GM12878 (cell line): ENCODE measurements around the gene CTSW. TPM values are rescaled to one million over a fixed set of nuclear protein-coding genes. Genes with fewer than 3 reads are reported as not detected.
A peak's percentile ranks its signal among the peaks of the same experiment; 100 is the strongest.

Experiments used
- ATAC-seq: fragments of 200-7000 bp; cut with Tn5 transposase; 3 replicates; pipeline ENCODE4 v1.9.1; 2020; ENCODE audit warnings: mild to moderate bottlenecking, moderate library complexity
- BruUV-seq: library from RNA; stranded (reverse); fragments of 400-500 nt; replicated peaks from 2 replicates; lab custom pipeline; 2021; lab: Mats Ljungman, UMichigan
- CTCF ChIA-PET: fragments of 300-600 bp; sonication (Branson Sonifier 250); formaldehyde crosslinking; extraction: SDS; loops from one replicate; lab custom pipeline; 2021; ENCODE audit warnings: inconsistent platforms; lab: Yijun Ruan, JAX
- POLR2A ChIA-PET: fragments of 350-600 bp; formaldehyde crosslinking; extraction: SDS; loops from one replicate; lab custom pipeline; 2021; ENCODE audit warnings: inconsistent platforms; lab: Charles Lee
- RAD21 ChIA-PET: fragments of 300-600 bp; sonication (Branson Sonifier 250); formaldehyde crosslinking; loops from one replicate; lab custom pipeline; 2023; ENCODE audit warnings: antibody characterized with exemption; ENCODE audit not compliant: unreplicated experiment; lab: Charles Lee
- SMC1A ChIA-PET: fragments of 300-600 bp; sonication (Branson Sonifier 250); formaldehyde crosslinking; loops from one replicate; lab custom pipeline; 2023; ENCODE audit not compliant: unreplicated experiment, uncharacterized antibody; lab: Charles Lee
- DNase-seq: peaks from one replicate; pipeline ENCODE4 v3.0.0-alpha.2; 2011; ENCODE audit warnings: low read depth, low spot score
- FAIRE-seq: peaks from 3 replicates; lab custom pipeline; 2011; peaks lifted over from hg19 to GRCh38; lab: Jason Lieb, UNC
- H2AFZ ChIP-seq: 2 replicates; pipeline ENCODE4 v1.6.0; 2011; ENCODE audit warnings: low read depth, low read length, control low read depth; ENCODE audit not compliant: control insufficient read depth
- H3K27ac ChIP-seq: 2 replicates; pipeline ENCODE4 v1.5.1; 2011; ENCODE audit warnings: control low read depth; ENCODE audit not compliant: control insufficient read depth, insufficient read depth
- H3K27me3 ChIP-seq, 2 experiments: replicated peaks in 1 of 2; 2 replicates each; pipeline versions ENCODE4 v1.6.0 to v1.6.1; 2011; ENCODE audit warnings: low read length in 1 of 2; ENCODE audit not compliant: control insufficient read depth in 2 of 2, insufficient read depth in 2 of 2
- H3K36me3 ChIP-seq, 2 experiments: 2 replicates each; pipeline ENCODE4 v1.5.1; 2011; ENCODE audit warnings: low read length in 1 of 2; ENCODE audit not compliant: control insufficient read depth in 2 of 2, insufficient read depth in 2 of 2
- H3K4me1 ChIP-seq: 2 replicates; pipeline ENCODE4 v1.6.1; 2011; ENCODE audit warnings: mild to moderate bottlenecking, low read length, moderate library complexity, mixed read lengths; ENCODE audit not compliant: control insufficient read depth, insufficient read depth
- H3K4me2 ChIP-seq: 2 replicates; pipeline ENCODE4 v1.6.0; 2011; ENCODE audit warnings: control low read depth; ENCODE audit not compliant: control insufficient read depth, insufficient read depth
- H3K4me3 ChIP-seq: fragments of 200-600 bp; sonication (generic); 2 replicates; pipeline ENCODE4 v1.5.1; 2016
- H3K79me2 ChIP-seq: 2 replicates; pipeline ENCODE4 v1.6.0; 2011; ENCODE audit warnings: low read length; ENCODE audit not compliant: control insufficient read depth, insufficient read depth
- H3K9ac ChIP-seq: 2 replicates; pipeline ENCODE4 v1.8.0; 2011; ENCODE audit warnings: low read length, control low read depth, mixed read lengths; ENCODE audit not compliant: control insufficient read depth, insufficient read depth
- H3K9me3 ChIP-seq: replicated peaks from 3 replicates; pipeline ENCODE4 v1.5.1; 2011; ENCODE audit warnings: mild to moderate bottlenecking, low read length; ENCODE audit not compliant: control insufficient read depth, insufficient read depth
- H4K20me1 ChIP-seq: 2 replicates; pipeline ENCODE4 v1.6.0; 2011; ENCODE audit not compliant: control insufficient read depth, insufficient read depth
- EGR1 ChIP-seq, 2 experiments: IDR thresholded peaks; 1 replicate in 1 of 2; 2 replicates in 1 of 2; pipeline ENCODE4 v1.6.1; 2011 to 2012; ENCODE audit warnings: low read depth in 2 of 2, low read length in 2 of 2, borderline replicate concordance in 1 of 2, mild to moderate bottlenecking in 1 of 2, moderate library complexity in 1 of 2
- FOS ChIP-seq: IDR thresholded peaks from 3 replicates; pipeline ENCODE4 v1.6.1; 2011; ENCODE audit warnings: borderline replicate concordance; ENCODE audit not compliant: insufficient read length; ENCODE audit errors: extremely low read depth
- FOXM1 ChIP-seq: IDR thresholded peaks from 2 replicates; pipeline ENCODE4 v1.6.1; 2012; ENCODE audit warnings: low read depth, mild to moderate bottlenecking, inconsistent platforms, low read length, moderate library complexity
- LARP7 ChIP-seq: fragments of 450-650 bp; IDR thresholded peaks from 2 replicates; pipeline ENCODE4 v1.6.1; 2017; ENCODE audit warnings: mild to moderate bottlenecking
- MYC ChIP-seq: IDR thresholded peaks from 2 replicates; pipeline ENCODE4 v1.6.1; 2011; ENCODE audit warnings: mild to moderate bottlenecking, low read length, moderate library complexity, inconsistent platforms; ENCODE audit not compliant: insufficient read depth, insufficient replicate concordance, insufficient read length, severe bottlenecking
- POLR2AphosphoS5 ChIP-seq: IDR thresholded peaks from 2 replicates; pipeline ENCODE4 v1.6.1; 2011; ENCODE audit warnings: mild to moderate bottlenecking, low read length, inconsistent platforms
- RCOR1 ChIP-seq: conservative IDR thresholded peaks from 2 replicates; pipeline ENCODE4 v1.6.1; 2012; ENCODE audit warnings: low read depth, low read length, improper control_type of control experiment
- RELA ChIP-seq: fragments of 450-650 bp; IDR thresholded peaks from 2 replicates; pipeline ENCODE4 v1.8.0; 2014; ENCODE audit warnings: borderline replicate concordance; ENCODE audit not compliant: partially characterized antibody
- RUNX3 ChIP-seq: IDR thresholded peaks from 2 replicates; pipeline ENCODE4 v1.6.1; 2012; ENCODE audit warnings: low read length, inconsistent platforms
- SUPT20H ChIP-seq: IDR thresholded peaks from 2 replicates; pipeline ENCODE4 v1.6.1; 2011; ENCODE audit warnings: low read depth, mild to moderate bottlenecking, low read length, moderate library complexity, borderline replicate concordance; ENCODE audit not compliant: control insufficient read depth
- TCF12 ChIP-seq: IDR thresholded peaks from 2 replicates; pipeline ENCODE4 v1.6.1; 2011; ENCODE audit warnings: low read depth, mild to moderate bottlenecking, low read length
- YY1 ChIP-seq: IDR thresholded peaks from 2 replicates; pipeline ENCODE4 v1.6.1; 2011; ENCODE audit warnings: low read depth, mild to moderate bottlenecking, low read length
- WGBS: methylation state at CpG from one replicate; pipeline ENCODE4 v1.1.6; 2016; ENCODE audit warnings: low lambda C conversion rate; ENCODE audit not compliant: insufficient replicate concordance, insufficient coverage; ENCODE audit errors: missing lambda C conversion rate; 5-methylcytosine and 5-hydroxymethylcytosine counted together
- in situ Hi-C: fragments of 300-500 bp; cut with MboI; formaldehyde crosslinking; loops from 9 replicates; pipeline ENCODE4 v1.14.3; 2018; ENCODE audit warnings: mixed read lengths
- intact Hi-C: fragments of 100-400 bp; cut with micrococcal nuclease; formaldehyde crosslinking; loops from one replicate; pipeline ENCODE4 v1.14.2; 2022; ENCODE audit not compliant: unreplicated experiment
- polyA plus RNA-seq, 11 experiments: library from polyadenylated mRNA; depleted of rRNA in 4 of 11; unstranded in 6 of 11; stranded (reverse) in 5 of 11; fragments of >200 nt; fragmentation: Nextera tagmentation in 4 of 11; fragmentation: Illumina TruSeq in 1 of 11; extraction: Ambion mirVana in 4 of 11; extraction: Trizol in 1 of 11; gene quantifications; 1 replicate in 1 of 11; 2 replicates in 10 of 11; pipeline versions ENCODE4 v1.2.1 to v1.2.3, GENCODE V29; 2011 to 2016; ENCODE audit warnings: inconsistent platforms in 2 of 11, missing spikeins in 2 of 11, low read depth in 1 of 11
- total RNA-seq, 4 experiments: library from RNA; depleted of rRNA in 3 of 4; stranded (reverse); fragments of >200 nt in 3 of 4; fragmentation: Illumina TruSeq in 1 of 4; extraction: Trizol in 1 of 4; gene quantifications; 2 replicates each; pipeline versions ENCODE4 v1.2.1 to v1.2.3, GENCODE V29; 2013 to 2021
- TF ChIP-seq, protein P1 (sequence below): IDR thresholded peaks from 2 replicates; pipeline ENCODE4 v1.6.1; 2012; ENCODE audit warnings: low read depth, low read length, improper control_type of control experiment
- TF ChIP-seq, protein P2 (sequence below): fragments of 450-650 bp; IDR thresholded peaks from 2 replicates; pipeline ENCODE4 v1.6.1; 2017; ENCODE audit warnings: mild to moderate bottlenecking, low read depth, inconsistent platforms; ENCODE audit not compliant: poor library complexity, severe bottlenecking
- TF ChIP-seq, protein P3 (sequence below): IDR thresholded peaks from 2 replicates; pipeline ENCODE4 v1.6.1; 2011; ENCODE audit warnings: borderline replicate concordance, low read depth, mild to moderate bottlenecking, moderate library complexity, low read length; ENCODE audit not compliant: insufficient read depth, poor library complexity, severe bottlenecking
- TF ChIP-seq, protein P4 (sequence below): fragments of 450-650 bp; IDR thresholded peaks from 2 replicates; pipeline ENCODE4 v1.6.1; 2016; ENCODE audit warnings: mild to moderate bottlenecking

The CTSW gene
- total and polyA plus RNA-seq, 10 of the 15 experiments (the other 5 are each of a cell fraction or from before 2014, with no cell fraction given), result 0.53 to 12.0 (median 1.7) TPM

DNA sequence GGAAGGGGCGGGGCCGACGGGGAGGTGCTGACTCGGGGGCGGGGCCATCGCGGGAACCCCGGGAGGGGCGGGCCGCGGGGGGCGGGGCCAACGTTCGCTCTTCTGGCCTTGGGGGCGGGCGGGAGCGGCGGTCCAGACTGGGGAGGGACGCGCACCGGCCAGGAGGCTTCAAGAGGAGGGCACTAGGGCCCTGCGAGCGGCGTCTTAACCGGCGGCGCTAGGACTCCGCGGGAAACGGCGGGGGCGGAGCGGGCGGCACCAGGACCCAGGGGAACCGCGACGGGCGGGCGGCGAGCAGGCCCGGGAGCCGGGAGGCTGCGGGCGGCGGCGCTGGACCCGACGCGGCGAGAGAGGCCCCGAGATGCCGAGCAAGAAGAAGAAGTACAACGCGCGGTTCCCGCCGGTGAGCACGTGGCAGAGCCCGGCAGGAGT is 39.5 kb downstream of the CTSW start, which contains the start of gene DRAP1:
Gene DRAP1, plus strand, starts transcription at position 286 of the 432 bp plus-strand sequence. Its CDS starts 76 bp downstream, at position 362.
- ChIA-PET CTCF (interaction anchor here (1.3 kb wide), 1 partner anchor 13 kb away, joined by 4 read pairs; no protein-coding TSS in a partner anchor), SMC1A (interaction anchor here (1.7 kb wide), 1 partner anchor 25 kb away, joined by 6 read pairs; no protein-coding TSS in a partner anchor), POLR2A (interaction anchor here (1.0 to 2.5 kb wide), 6 partner anchors 9 to 302 kb away, joined by 3 to 11 read pairs (median 4); partner anchors contain the start of genes CCDC85B and FIBP), RAD21 (interaction anchor here (1.8 kb wide), 1 partner anchor 28 kb away, joined by 5 read pairs; the partner anchor contains the start of gene CCDC85B)
- Histone ChIP-seq H4K20me1 (no peaks in the 10 kb centered on the region), H3K4me2 (peak within 1 kb of the TSS; percentile 95), H3K4me1 (peaks cover 22% of the 10 kb centered on the region), H2AFZ (peak within 1 kb of the TSS; percentile 77), H3K36me3 (peaks cover 0 to 2% of the 10 kb centered on the region in 2 experiments; a peak in 3 of 4 replicates), H3K79me2 (peaks cover 34% of the 10 kb centered on the region), H3K27ac (peak within 1 kb of the TSS; percentile 91), H3K9me3 (no peaks in the 10 kb centered on the region), H3K9ac (peak within 1 kb of the TSS; percentile 99), H3K27me3 (no peaks in the 10 kb centered on the region), H3K4me3 (peak within 1 kb of the TSS; percentile 82)
- ATAC-seq, result peak; percentile 95
- intact Hi-C loops, result loop anchor here (2.0 kb wide), 1 partner anchor 42 kb away; the partner anchor contains the start of gene SART1
- BruUV-seq, result no TSS peak
- in situ Hi-C loops, result no loop called here
- DNase-seq, result peak; percentile 64
- WGBS, result under 1% methylated on average over 37 of the region's 59 CpGs
- no peak for FAIRE-seq
- TF ChIP-seq, protein P1, sequence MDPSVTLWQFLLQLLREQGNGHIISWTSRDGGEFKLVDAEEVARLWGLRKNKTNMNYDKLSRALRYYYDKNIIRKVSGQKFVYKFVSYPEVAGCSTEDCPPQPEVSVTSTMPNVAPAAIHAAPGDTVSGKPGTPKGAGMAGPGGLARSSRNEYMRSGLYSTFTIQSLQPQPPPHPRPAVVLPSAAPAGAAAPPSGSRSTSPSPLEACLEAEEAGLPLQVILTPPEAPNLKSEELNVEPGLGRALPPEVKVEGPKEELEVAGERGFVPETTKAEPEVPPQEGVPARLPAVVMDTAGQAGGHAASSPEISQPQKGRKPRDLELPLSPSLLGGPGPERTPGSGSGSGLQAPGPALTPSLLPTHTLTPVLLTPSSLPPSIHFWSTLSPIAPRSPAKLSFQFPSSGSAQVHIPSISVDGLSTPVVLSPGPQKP, result peak; percentile 77; the same call in 1 of the 2 replicates
- no peak for TF ChIP-seq FOS
- no peak for TF ChIP-seq SUPT20H
- peak; percentile 23 for TF ChIP-seq MYC
- peak; percentile 100 for TF ChIP-seq LARP7
- TF ChIP-seq YY1, result peak; percentile 30; the same call in 1 of the 2 replicates
- TF ChIP-seq, protein P2, sequence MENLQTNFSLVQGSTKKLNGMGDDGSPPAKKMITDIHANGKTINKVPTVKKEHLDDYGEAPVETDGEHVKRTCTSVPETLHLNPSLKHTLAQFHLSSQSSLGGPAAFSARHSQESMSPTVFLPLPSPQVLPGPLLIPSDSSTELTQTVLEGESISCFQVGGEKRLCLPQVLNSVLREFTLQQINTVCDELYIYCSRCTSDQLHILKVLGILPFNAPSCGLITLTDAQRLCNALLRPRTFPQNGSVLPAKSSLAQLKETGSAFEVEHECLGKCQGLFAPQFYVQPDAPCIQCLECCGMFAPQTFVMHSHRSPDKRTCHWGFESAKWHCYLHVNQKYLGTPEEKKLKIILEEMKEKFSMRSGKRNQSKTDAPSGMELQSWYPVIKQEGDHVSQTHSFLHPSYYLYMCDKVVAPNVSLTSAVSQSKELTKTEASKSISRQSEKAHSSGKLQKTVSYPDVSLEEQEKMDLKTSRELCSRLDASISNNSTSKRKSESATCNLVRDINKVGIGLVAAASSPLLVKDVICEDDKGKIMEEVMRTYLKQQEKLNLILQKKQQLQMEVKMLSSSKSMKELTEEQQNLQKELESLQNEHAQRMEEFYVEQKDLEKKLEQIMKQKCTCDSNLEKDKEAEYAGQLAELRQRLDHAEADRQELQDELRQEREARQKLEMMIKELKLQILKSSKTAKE, result no peak
- TF ChIP-seq RCOR1, result no peak
- no peak for TF ChIP-seq POLR2AphosphoS5
- TF ChIP-seq EGR1 (IDR thresholded peaks at IDR 0.05; ENCODE audit: borderline replicate concordance in 1 of 2, low read depth in 2 of 2, low read length in 2 of 2), result peak; percentile 87 to 100
- peak; percentile 78; the same call in 1 of the 2 replicates for TF ChIP-seq TCF12
- TF ChIP-seq, protein P3, sequence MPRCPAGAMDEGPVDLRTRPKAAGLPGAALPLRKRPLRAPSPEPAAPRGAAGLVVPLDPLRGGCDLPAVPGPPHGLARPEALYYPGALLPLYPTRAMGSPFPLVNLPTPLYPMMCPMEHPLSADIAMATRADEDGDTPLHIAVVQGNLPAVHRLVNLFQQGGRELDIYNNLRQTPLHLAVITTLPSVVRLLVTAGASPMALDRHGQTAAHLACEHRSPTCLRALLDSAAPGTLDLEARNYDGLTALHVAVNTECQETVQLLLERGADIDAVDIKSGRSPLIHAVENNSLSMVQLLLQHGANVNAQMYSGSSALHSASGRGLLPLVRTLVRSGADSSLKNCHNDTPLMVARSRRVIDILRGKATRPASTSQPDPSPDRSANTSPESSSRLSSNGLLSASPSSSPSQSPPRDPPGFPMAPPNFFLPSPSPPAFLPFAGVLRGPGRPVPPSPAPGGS, result peak; percentile 86
- peak; percentile 88 for TF ChIP-seq RUNX3
- TF ChIP-seq, protein P4, sequence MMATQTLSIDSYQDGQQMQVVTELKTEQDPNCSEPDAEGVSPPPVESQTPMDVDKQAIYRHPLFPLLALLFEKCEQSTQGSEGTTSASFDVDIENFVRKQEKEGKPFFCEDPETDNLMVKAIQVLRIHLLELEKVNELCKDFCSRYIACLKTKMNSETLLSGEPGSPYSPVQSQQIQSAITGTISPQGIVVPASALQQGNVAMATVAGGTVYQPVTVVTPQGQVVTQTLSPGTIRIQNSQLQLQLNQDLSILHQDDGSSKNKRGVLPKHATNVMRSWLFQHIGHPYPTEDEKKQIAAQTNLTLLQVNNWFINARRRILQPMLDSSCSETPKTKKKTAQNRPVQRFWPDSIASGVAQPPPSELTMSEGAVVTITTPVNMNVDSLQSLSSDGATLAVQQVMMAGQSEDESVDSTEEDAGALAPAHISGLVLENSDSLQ, result no peak
- peak; percentile 90 for TF ChIP-seq RELA
- no peak for TF ChIP-seq FOXM1
